ENCODE results near the gene REPIN1.

REPIN1 gene

GRCh38 chr7:150378115-150378852 lies 9.7 kb downstream of the REPIN1 start:
- DNase-seq (ENCODE audit: low read depth), result peak; percentile 54
- H3K4me3 ChIP-seq (ENCODE audit: control insufficient read depth, low read depth, low read length), result peak overlapping the region; percentile 48
- TF ChIP-seq CTCF (conservative IDR thresholded peaks at IDR 0.05; ENCODE audit: control insufficient read depth, insufficient read depth, low read depth, low read length), result peak; percentile 25

- TF ChIP-seq CTCF (conservative IDR thresholded peaks at IDR 0.05; ENCODE audit: control insufficient read depth, insufficient read depth, low read depth, low read length), result no peak
- peak within 1 kb of the TSS; percentile 82 for H3K4me3 ChIP-seq (ENCODE audit: control insufficient read depth, low read depth, low read length)
- peak; percentile 86 for DNase-seq (ENCODE audit: low read depth)
Measured at GRCh38 chr7:150378853-150379440, 10.3 kb downstream of the REPIN1 start, which contains the start of gene ZNF775. ZNF775 (plus strand) TSS chr7:150379330; CDS start chr7:150388471, 9,141 bp downstream.

GRCh38 chr7:150379441-150380379 lies 11.1 kb downstream of the REPIN1 start:
- DNase-seq (ENCODE audit: low read depth), result no peak
- peak overlapping the region; percentile 82 for H3K4me3 ChIP-seq (ENCODE audit: control insufficient read depth, low read depth, low read length)
- TF ChIP-seq CTCF (conservative IDR thresholded peaks at IDR 0.05; ENCODE audit: control insufficient read depth, insufficient read depth, low read depth, low read length), result no peak

- no peak for TF ChIP-seq CTCF (conservative IDR thresholded peaks at IDR 0.05; ENCODE audit: control insufficient read depth, insufficient read depth, low read depth, low read length)
- peak overlapping the region; percentile 82 for H3K4me3 ChIP-seq (ENCODE audit: control insufficient read depth, low read depth, low read length)
- DNase-seq (ENCODE audit: low read depth), result no peak
Measured at GRCh38 chr7:150380463-150380862, 11.8 kb downstream of the REPIN1 start.

GRCh38 chr7:150381096-150381495 lies 12.5 kb downstream of the REPIN1 start:
- H3K4me3 ChIP-seq (ENCODE audit: control insufficient read depth, low read depth, low read length), result no peak overlapping the region
- no peak for DNase-seq (ENCODE audit: low read depth)
- TF ChIP-seq CTCF (conservative IDR thresholded peaks at IDR 0.05; ENCODE audit: control insufficient read depth, insufficient read depth, low read depth, low read length), result no peak

GRCh38 chr7:150381785-150382122 lies 13.1 kb downstream of the REPIN1 start:
- no peak for DNase-seq (ENCODE audit: low read depth)
- H3K4me3 ChIP-seq (ENCODE audit: control insufficient read depth, low read depth, low read length), result no peak overlapping the region
- no peak for TF ChIP-seq CTCF (conservative IDR thresholded peaks at IDR 0.05; ENCODE audit: control insufficient read depth, insufficient read depth, low read depth, low read length)
